HepG2 (cell line): ENCODE data around the gene CNKSR3. TPM values are rescaled to one million over a fixed set of nuclear protein-coding genes. Genes with fewer than 3 reads are reported as not detected.

Source experiments
- CC2D1A ChIP-seq: sonication (generic); formaldehyde crosslinking; IDR thresholded peaks from 2 replicates; pipeline ENCODE4 v1.8.1; 2023; ENCODE audit warnings: mild to moderate bottlenecking, missing genetic modification reagents
- ISL2 ChIP-seq: sonication (generic); formaldehyde crosslinking; IDR thresholded peaks from 2 replicates; pipeline ENCODE4 v1.5.0; 2020; ENCODE audit warnings: missing genetic modification reagents
- KLF12 ChIP-seq: sonication (generic); formaldehyde crosslinking; IDR thresholded peaks from 2 replicates; pipeline ENCODE4 v1.4.0; 2020; ENCODE audit warnings: missing genetic modification reagents, borderline replicate concordance
- KLF13 ChIP-seq: sonication (generic); formaldehyde crosslinking; IDR thresholded peaks from 2 replicates; pipeline ENCODE4 v1.4.0; 2020; ENCODE audit warnings: mild to moderate bottlenecking, missing genetic modification reagents
- MIER3 ChIP-seq: IDR thresholded peaks from 2 replicates; pipeline ENCODE4 v1.6.1; 2016; ENCODE audit warnings: missing compliant biosample characterization, borderline replicate concordance
- NFYC ChIP-seq: IDR thresholded peaks from 2 replicates; pipeline ENCODE4 v1.6.1; 2016; ENCODE audit warnings: missing genetic modification reagents, missing compliant biosample characterization
- POLR2AphosphoS5 ChIP-seq: IDR thresholded peaks from 2 replicates; pipeline ENCODE4 v1.6.1; 2012; ENCODE audit warnings: low read depth, low read length
- RAD21 ChIP-seq: fragments of 450-650 bp; formaldehyde crosslinking; IDR thresholded peaks from 2 replicates; pipeline ENCODE4 v1.5.0; 2020; ENCODE audit warnings: mild to moderate bottlenecking
- RBM39 ChIP-seq: fragments of 200-400 bp; formaldehyde crosslinking; IDR thresholded peaks from one replicate; pipeline ENCODE4 v1.6.1; 2018; ENCODE audit warnings: antibody characterized with exemption, mild to moderate bottlenecking, low read depth, low read length; ENCODE audit not compliant: poor library complexity, severe bottlenecking
- SNAPC2 ChIP-seq: sonication (generic); formaldehyde crosslinking; IDR thresholded peaks from 2 replicates; pipeline ENCODE4 v1.8.1; 2022; ENCODE audit warnings: mild to moderate bottlenecking, missing genetic modification reagents
- TCF7L2 ChIP-seq: IDR thresholded peaks from 2 replicates; pipeline ENCODE4 v1.6.1; 2011; ENCODE audit warnings: mild to moderate bottlenecking, low read depth, low read length, moderate library complexity
- XRCC5 ChIP-seq: fragments of 200-400 bp; formaldehyde crosslinking; optimal IDR thresholded peaks from 2 replicates; pipeline ENCODE3; 2017; ENCODE audit warnings: mild to moderate bottlenecking, low read length
- ZBTB42 ChIP-seq: sonication (generic); formaldehyde crosslinking; IDR thresholded peaks from 2 replicates; pipeline ENCODE4 v1.5.0; 2020; ENCODE audit warnings: mild to moderate bottlenecking, missing genetic modification reagents
- ZNF17 ChIP-seq: sonication (generic); formaldehyde crosslinking; IDR thresholded peaks from 2 replicates; pipeline ENCODE4 v1.5.0; 2020; ENCODE audit warnings: mild to moderate bottlenecking, missing genetic modification reagents
- ZNF317 ChIP-seq: sonication (generic); formaldehyde crosslinking; IDR thresholded peaks from 2 replicates; pipeline ENCODE4 v1.5.0; 2020; ENCODE audit warnings: mild to moderate bottlenecking, missing genetic modification reagents
- ZNF331 ChIP-seq: sonication (generic); formaldehyde crosslinking; IDR thresholded peaks from 2 replicates; pipeline ENCODE4 v1.4.0; 2020; ENCODE audit warnings: missing genetic modification reagents
- ZNF350 ChIP-seq: sonication (generic); formaldehyde crosslinking; IDR thresholded peaks from 2 replicates; pipeline ENCODE4 v1.4.0; 2020; ENCODE audit warnings: mild to moderate bottlenecking, low read depth, missing genetic modification reagents, borderline replicate concordance
- ZNF431 ChIP-seq: sonication (generic); formaldehyde crosslinking; IDR thresholded peaks from 2 replicates; pipeline ENCODE4 v1.9.0; 2022; ENCODE audit warnings: missing genetic modification reagents, low read depth, mild to moderate bottlenecking, borderline replicate concordance
- ZNF609 ChIP-seq: sonication (generic); formaldehyde crosslinking; IDR thresholded peaks from 2 replicates; pipeline ENCODE4 v1.4.0; 2020; ENCODE audit warnings: mild to moderate bottlenecking, missing genetic modification reagents, borderline replicate concordance
- ZNF614 ChIP-seq: IDR thresholded peaks from 2 replicates; pipeline ENCODE4 v1.6.1; 2018; ENCODE audit warnings: missing biosample characterization, missing genetic modification reagents, inconsistent platforms, borderline replicate concordance
- ZNF75D ChIP-seq: sonication (generic); formaldehyde crosslinking; IDR thresholded peaks from 2 replicates; pipeline ENCODE4 v1.8.1; 2023; ENCODE audit warnings: missing genetic modification reagents, mild to moderate bottlenecking, borderline replicate concordance
- ZNF781 ChIP-seq: sonication (generic); formaldehyde crosslinking; IDR thresholded peaks from 2 replicates; pipeline ENCODE4 v1.5.1; 2020; ENCODE audit warnings: borderline replicate concordance, mild to moderate bottlenecking, missing genetic modification reagents; ENCODE audit errors: not compliant biosample characterization
- polyA plus RNA-seq, 8 experiments: library from polyadenylated mRNA; depleted of rRNA in 3 of 8; stranded (reverse) in 7 of 8; unstranded in 1 of 8; fragments of >200 nt; fragmentation: Illumina TruSeq in 4 of 8; extraction: Trizol in 4 of 8; gene quantifications; 2 replicates each; pipeline versions ENCODE4 v1.2.1 to v1.2.3, GENCODE V29; 2011 to 2016; ENCODE audit warnings: low read depth in 4 of 8, missing spikeins in 1 of 8, mixed read lengths in 1 of 8; ENCODE audit not compliant: insufficient read depth in 1 of 8
- total RNA-seq, 5 experiments: library from RNA; depleted of rRNA; stranded (reverse); fragments of >200 nt; fragmentation: Illumina TruSeq; extraction: Trizol; gene quantifications; 2 replicates each; pipeline ENCODE4 v1.2.3, GENCODE V29; 2016; ENCODE audit warnings: low read depth in 1 of 5

Gene CNKSR3
- total and polyA plus RNA-seq, 2 of the 13 experiments (the other 11 are each of a cell fraction or from before 2014, with no cell fraction given), result 9.2 to 38.6 TPM

GRCh38 chr6:154440022-154440421 is 70.5 kb downstream of the CNKSR3 start (continued):
- TF ChIP-seq ZNF331 (CRISPR knock-in tag) (peak; percentile 92), CC2D1A (CRISPR knock-in tag) (no peak), MIER3 (CRISPR knock-in tag) (peak; percentile 83), ZNF350 (CRISPR knock-in tag) (no peak), ZNF609 (CRISPR knock-in tag) (no peak; the same call in 1 of the 2 replicates), ZNF431 (peak; percentile 66; the same call in 1 of the 2 replicates), KLF13 (CRISPR knock-in tag) (no peak), RAD21 (CRISPR knock-in tag) (no peak), TCF7L2 (no peak), ZBTB42 (CRISPR knock-in tag) (no peak), RBM39 (no peak), POLR2AphosphoS5 (no peak), SNAPC2 (0 out of 2 replicates have a peak, but pooled peaks have one; percentile 85), NFYC (CRISPR knock-in tag) (peak; percentile 27; the same call in 1 of the 2 replicates), KLF12 (CRISPR knock-in tag) (no peak), XRCC5 (no peak), ISL2 (CRISPR knock-in tag) (peak; percentile 86), ZNF17 (peak; percentile 44; the same call in 1 of the 2 replicates), ZNF614 (peak; percentile 69; the same call in 1 of the 2 replicates), ZNF75D (CRISPR knock-in tag) (no peak), ZNF781 (CRISPR knock-in tag) (peak; percentile 97), ZNF317 (CRISPR knock-in tag) (no peak; the same call in none of the 2 replicates)
